ENCODE results near the gene FCMR.
"Not testable (repeated sequence)": the region's sequence is repeated elsewhere in the genome, so short reads cannot be mapped to it uniquely, and the experiment has no call there.

The FCMR gene

DNA sequence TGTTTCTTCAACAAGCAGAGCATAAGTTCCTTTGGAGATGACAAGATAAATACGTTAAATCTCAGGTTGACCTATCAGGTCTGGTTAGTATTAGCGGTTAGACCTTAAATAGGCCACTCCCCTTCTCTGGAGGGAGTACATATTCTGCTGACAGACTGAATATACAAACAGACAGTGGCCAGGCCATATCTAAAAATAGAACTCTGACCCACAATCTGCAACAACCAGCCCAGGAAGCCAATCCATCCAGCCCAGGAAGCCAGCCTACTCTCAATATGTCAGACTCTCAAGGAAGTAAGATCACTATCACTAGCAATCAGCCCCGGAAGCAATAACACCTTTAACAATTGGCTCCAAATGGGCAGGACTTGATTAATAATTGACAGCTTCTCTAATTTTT, 49.6 kb downstream of the FCMR start:
- DNase-seq (ENCODE audit: low spot score): no peak

DNA sequence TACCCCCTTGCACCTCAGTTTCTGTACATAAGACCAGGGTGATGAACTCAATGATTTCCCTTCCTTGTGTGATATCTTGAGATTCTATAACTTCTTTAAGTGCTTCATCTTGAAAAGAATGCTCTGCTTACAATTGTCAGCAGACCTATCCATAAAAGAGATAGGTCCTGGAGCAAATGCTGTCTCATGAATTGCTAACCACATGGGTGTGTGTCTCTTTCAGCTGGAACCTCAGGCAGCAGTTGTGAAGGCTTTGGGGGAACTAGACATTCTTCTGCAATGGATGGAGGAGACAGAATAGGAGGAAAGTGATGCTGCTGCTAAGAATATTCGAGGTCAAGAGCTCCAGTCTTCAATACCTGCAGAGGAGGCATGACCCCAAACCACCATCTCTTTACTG, 53.5 kb downstream of the FCMR start:
- no peak for DNase-seq (ENCODE audit: low spot score)

DNA sequence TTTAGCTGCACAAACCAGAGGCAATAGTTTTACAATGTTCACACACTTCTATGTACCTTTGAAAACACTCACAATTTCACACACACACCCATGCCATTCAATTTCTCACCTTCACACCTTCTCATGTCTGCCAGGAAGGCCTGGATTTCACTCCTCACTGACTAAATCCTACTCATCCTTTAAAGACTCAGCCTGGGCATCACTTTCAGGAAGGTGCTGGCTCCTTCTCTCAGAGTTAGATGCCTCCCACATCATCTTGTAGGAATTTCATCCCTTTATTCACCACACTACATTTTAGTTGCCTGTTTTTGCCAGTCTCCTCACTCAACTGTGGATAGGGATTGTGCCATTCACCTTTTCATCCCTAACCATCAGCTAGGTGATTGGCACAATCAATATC, 54.0 kb downstream of the FCMR start:
- DNase-seq (ENCODE audit: low spot score): no peak

DNA sequence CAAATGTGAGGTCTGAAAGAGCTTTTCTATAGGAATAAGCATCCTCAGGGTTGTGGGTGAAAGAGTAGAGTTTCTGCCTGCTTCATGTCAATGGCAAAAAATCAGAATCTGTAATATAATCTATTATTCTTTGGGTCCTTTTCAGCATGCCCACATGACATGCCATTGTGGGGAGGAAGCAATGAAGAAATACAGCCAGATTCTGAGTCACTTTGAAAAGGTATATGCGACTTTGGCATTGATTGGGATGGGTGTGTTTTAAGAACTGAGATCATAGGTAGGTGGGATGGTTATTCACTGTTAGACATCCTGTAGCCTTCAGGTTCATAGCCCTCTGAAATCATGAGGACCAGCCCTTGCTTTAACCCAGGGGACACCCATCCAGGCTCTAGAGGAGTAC, 54.5 kb downstream of the FCMR start:
- DNase-seq (ENCODE audit: low spot score): no peak

DNA sequence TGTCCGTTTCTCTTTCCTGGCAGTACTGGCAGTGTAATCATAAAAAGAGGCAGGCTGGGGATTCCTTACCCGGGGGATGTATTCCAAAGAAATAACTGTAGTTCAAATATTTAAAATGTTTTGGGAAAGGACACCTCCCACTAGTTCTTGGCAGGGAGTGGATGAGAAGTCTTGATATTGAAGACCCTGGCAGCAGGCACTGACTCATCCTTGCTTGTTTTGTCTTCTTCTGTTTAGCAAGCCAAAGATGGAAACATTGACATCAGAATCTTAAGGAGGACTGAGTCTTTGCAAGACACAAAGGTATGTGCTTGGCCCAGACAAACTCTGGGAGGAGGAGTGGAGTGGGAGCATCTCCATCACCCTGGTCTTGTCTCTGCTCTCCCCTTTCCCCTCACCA, 55.7 kb downstream of the FCMR start:
- DNase-seq (ENCODE audit: low spot score): no peak

DNA sequence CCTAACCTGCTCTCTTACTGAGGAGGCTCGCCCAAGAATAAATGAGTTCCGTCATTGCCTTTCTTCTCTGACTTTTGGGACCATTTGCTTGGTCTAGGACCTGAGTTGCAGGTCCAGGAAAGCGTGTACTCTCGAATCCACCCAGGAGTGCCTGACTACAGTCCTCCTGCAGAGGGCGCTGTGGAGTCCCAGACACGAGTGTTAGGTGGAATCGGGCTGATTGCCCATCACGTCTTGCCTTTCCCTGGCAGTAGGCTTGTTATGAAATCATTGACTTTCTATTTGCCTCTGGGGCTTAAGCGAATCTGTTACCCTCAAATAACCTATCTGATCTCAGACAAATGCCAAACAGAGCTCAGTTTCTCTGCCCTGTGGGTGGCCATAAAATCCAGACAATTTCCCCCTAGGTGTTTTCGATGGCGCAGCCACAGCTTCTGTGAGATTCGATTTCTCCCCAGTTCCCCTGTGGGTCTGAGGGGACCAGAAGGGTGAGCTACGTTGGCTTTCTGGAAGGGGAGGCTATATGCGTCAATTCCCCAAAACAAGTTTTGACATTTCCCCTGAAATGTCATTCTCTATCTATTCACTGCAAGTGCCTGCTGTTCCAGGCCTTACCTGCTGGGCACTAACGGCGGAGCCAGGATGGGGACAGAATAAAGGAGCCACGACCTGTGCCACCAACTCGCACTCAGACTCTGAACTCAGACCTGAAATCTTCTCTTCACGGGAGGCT, 56.6 kb downstream of the FCMR start, which contains the start of gene IL20:
IL20 (plus strand) TSS at position 685 of the 733 bp plus-strand sequence. CDS start 230 bp downstream, outside the sequence.
- peak; percentile 84 for DNase-seq (ENCODE audit: low spot score)

DNA sequence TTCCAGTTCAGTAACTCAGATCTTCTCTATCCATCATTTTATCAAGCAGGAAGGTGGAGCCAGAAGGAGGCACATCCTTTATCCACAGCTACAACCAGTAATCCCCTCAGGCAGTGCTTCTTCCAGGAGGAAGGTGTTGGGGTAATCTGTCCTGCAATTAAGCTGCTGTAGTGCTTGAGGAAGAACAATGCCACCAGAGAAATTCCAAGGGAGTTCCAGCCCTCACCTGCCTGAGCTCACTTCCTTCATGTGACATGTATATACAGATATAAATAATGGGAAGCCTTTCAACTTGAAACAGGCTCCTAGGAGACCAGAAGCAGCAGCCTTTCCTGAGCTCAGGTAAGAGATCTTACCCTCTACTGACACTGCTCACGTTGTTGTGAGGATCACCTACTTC, 58.5 kb downstream of the FCMR start:
- DNase-seq (ENCODE audit: low spot score): no peak

DNA sequence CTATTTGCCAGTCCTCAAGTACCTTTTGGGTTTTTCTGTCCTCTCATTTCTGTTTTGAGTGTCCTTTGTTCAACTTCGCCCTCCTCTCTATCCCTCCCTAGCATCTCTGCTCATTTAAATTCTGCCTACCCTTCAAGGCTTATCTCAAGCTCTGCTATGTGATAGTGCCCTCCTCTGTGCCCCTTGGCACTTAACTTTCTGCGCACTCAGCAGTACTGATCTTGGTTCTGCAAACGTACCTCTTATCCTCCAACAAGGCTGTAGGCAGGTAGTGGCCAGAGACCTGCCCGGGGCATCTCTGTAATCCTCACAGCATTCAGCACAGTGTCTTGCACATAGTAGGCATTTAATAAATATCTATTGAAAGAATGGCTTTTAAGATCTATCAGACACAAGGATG, 61.6 kb downstream of the FCMR start:
- DNase-seq (ENCODE audit: low spot score): no peak

DNA sequence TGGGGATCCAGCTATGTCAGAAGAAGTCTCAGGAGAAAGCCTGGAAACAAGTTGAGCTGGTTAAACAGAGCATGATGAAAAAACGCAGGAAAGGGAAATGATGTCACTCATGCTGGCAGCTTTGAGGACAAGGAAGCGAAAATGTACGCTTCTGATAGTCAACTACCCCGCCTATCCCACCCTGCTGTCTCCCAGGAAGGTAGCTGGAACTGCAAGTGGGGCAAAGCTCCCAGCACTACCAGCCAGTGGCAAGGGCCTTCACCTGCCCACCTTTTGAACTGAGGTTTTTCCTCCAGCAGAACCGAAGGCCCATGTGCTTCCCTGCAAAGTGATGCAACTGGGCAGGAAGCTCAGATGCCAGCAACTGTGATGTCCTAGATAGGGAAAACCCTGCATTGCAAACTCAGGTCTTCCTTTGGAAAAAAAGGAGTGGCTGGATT, 62.6 kb downstream of the FCMR start:
- DNase-seq (ENCODE audit: low spot score): peak; percentile 2

DNA sequence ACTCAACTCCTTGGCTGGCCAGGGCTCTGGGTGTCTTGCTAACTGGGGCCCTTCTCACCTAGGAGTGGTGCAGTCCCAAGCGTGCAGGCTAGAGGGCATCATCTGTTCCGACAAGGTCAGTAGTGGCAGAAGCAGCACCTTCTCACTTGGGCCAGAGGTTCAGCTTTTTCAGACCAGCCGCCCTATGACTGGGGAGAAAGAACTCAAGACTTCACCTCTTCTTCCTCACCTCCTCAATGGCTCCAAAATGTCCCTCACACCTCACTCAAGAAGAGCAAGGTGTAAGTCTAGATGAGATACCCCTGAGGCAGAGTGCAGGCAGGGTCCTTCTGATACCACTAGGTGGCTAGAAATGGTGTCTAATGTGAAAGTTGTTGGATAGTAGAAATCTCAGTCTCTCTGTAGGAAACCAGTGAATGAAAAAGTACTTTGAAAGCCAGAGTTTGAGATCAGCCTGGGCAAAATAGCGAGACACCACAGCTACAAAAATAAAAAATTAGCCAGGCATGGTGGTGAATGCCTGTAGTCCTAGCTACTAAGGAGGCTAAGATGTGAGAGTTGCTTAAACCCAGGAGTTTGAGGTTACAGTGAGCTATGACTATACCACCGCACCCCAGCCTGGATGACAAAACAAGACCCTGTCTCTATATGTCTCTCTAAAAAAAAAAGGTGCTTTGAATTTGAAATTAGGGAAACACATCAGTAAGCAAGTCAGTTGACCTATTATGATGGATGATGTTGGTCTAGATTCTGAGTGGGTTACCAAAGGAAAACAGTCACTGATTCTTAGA, 64.9 kb downstream of the FCMR start:
- peak; percentile 12 for DNase-seq (ENCODE audit: low spot score)

DNA sequence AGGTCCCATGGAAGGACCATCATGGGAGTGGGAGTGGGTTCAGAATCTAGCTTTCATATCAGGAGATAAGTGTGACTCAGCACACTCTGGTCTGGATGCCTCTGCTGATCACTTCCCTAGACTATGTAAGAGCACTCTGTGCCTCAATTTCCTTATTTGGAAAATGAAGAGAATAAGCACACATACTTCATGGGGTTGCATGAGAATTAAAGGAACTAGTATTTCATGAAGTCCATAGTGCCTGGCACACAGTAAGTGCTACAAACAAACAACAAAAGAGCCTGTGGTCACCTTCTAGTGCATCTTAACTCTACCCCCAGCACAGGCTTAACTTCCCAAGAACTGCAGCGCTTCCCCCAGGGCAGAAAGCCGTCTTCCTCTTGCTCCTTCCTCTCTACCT, 65.9 kb downstream of the FCMR start:
- DNase-seq (ENCODE audit: low spot score): no peak

DNA sequence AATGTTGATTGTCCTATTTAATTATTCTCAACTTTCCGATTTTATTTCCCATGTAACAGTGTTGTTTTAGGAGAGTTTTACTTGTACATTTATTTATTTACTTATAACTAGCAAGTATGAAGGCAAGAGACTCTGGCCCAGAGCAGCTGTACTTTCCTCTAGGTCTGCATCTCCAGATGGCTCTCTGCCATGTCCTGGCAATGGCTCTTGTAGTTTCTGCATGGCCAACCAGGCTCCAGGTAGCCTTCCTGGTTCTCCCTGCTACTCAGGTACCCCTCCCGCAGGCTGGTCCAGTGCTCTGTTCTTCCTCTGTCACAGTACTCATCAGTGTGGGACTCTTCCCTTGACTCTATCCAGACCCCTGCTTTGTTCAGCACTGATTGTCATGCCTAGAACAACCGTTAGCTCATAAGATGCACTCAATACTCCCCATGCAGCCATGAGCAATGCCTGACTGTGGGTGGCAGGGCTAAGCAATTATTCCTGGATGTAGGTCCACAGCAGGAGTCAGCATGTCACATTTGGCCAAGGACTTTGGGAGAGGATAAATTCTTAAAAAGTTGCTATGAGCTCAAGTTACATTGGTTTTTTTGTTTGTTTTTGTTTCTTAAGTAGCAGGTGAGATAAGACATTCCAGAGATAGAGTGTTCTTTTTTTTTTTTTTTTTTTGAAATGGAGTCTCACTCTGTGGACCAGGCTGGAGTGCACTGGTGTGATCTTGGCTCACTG, 67.2 kb downstream of the FCMR start:
- DNase-seq (ENCODE audit: low spot score): no peak

DNA sequence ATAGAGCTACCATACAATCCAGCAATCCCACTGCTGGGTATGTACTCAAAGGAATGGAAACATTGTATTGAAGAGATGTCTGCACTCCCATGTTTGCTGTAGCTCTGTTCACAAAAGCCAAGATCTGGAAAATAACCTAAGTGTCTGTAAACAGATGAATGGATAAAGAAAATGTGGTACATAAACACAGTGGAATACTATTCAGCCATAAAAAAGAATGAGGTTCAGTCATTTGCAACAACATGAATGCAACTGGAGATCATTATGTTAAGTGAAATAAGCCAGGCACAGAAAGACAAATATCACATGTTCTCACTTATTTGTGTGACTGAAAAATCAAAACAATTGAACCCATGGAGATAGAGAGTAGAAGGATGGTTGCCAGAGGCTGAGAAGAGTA, 68.0 kb downstream of the FCMR start:
- not testable (repeated sequence) for DNase-seq (ENCODE audit: low spot score)
